GM21390 (cell line): ENCODE measurements around the gene KRI1.
"Not testable (repeated sequence)": the region's sequence is repeated elsewhere in the genome, so short reads cannot be mapped to it uniquely, and the experiment has no call there.

Experiments used
- ATAC-seq: cut with Tn5 transposase; IDR thresholded peaks from one replicate; pipeline ENCODE4 v1.9.1; 2021; ENCODE audit not compliant: unreplicated experiment

KRI1 gene

DNA sequence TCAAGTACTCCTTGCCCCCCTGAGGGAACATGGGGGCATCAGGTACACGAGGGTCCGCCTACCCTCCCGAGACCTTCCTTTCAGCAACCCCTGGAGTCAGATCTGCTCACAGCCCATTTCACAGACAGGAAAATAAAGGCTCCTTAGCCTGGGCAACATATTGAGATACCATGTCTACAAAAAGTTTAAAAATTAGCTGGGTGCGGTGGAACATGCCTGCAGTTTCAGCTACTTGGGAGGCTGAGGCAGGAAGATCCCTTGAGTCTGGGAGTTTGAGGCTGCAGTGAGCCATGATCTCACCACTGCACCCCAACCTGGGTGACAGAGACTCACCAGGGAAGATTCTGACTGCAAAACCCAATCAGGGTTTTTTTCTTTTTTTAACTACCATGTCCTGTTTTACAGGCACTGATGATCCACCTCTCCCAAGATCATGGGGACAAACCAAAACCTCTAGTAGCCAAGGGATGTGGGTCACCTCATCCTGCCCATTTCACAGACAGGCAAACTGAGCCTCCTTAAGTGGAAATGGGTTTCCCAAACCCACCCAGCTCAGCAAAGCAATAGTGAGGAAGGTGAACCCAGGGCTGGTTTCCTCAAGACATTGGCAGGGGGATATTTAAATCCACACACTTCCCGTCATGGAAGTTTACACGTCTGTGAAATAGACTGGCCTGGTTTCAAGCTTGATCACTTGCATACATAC, 9.4 kb upstream of the KRI1 start:
- no peak for ATAC-seq

GRCh38 chr19:10574462-10574861, 8.7 kb upstream of the KRI1 start:
- no peak for ATAC-seq

GRCh38 chr19:10573793-10574192, 8.0 kb upstream of the KRI1 start:
- not testable (repeated sequence) for ATAC-seq

- peak; percentile 59 for ATAC-seq
Observed at GRCh38 chr19:10568826-10569651, 3.2 kb upstream of the KRI1 start, which contains the start of gene CDKN2D. Gene CDKN2D, minus strand, starts transcription at chr19:10568979. Its CDS starts 326 bp downstream, at chr19:10568653.

DNA sequence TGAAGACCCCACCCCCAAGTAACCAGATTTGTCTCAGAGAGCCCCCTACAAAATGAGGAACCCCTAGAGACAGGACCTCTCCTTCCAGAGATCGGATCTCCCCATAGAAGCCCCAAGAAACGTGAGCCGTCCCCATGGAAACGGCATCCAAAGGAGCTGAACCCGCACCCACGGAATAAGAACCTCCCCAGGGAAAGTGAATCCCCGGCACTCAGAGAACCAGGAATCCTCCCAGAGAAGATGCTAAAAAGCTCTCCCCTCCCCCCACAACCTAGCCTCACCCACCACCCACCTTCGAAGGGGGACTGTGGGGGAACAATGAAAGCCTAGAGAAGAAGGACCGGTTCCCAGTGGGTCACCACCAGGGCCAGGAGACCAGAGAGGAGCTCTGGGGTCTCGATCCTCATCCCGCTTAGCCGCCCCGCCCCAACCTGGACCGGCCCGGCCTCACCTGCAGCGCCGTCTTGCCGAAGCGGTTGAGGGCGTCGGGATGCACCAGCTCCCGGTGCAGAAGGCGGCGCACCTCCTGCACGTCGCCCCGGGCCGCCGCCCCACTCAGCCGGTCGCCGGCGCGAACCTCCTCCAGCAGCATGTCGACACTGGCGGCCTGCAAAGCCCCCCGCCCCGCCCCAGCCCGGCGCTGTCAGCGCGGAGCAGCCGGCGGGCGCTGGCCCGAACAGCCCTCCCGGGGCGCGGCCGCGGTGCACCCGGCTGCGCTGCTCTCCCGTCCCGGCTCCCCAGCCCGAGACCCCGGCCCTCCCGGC, 2.4 kb upstream of the KRI1 start:
- ATAC-seq = no peak

DNA sequence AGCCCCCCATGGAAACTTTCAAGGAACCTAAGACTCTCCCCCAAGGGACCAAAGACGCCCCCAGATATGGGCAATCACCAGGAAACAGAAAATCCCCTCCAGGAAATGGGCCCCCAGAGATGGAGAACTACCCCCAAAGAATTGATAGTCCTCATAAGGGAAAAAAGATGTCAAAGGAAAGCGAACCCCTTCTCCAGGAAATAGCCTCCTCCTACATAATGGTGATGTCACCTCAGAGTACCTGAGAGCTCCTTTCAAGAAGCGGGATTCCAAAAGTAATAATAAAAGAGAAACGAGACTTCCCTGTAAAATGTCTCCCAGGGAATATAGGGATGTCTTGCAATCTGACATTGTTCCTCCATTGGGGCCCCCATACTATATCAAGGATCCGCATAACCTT, 1.8 kb upstream of the KRI1 start:
- no peak for ATAC-seq

DNA sequence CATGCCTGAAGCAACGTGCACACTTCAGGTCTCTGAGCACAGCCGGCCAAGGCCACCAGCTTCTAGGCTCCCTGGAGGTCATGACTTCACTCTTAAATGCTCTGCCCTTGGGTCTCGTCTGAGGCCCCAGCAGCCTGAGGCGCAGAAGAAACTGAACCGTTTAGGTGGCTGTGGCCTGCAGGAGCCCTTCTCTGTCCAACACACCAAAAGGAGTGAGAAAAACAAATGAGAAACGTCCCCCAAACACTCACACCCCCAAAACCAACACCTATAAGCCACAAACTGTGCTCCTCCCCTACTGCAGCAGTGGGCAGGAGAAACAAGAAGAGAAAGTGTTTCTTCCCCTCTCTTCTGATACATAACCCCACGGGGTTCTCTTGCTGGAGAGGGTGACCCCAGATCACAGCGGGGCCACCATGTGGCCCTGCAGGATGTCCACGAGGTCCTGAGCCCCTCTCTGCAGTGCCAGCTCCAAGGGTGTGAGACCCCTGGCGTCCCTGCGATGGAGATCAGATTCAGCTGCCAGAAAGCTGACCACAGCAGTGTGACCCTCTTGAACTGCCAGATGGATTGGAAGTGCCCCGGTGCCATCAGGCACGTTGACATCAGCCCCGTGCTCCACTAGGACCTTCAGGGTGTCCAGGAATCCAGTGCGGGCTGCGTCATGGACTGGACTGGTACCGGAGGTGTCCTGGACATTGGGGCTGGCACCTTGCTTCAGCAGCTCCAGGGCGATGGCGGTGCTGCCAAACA, 1.0 kb upstream of the KRI1 start:
- ATAC-seq = no peak

DNA sequence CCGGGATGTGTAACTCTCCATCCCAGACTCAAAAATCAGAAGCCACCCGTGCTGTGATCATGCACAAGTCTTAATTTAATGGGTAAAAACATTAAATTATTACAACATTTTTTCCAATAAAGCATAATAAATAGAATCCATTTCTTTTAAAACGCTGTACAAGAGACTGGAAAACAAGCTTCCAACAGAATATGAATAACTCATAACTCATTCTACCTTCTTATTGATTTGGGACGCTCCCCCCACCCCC, 523 bp upstream of the KRI1 start:
- ATAC-seq = no peak

GRCh38 chr19:10565028-10565566, 713 bp downstream of the KRI1 start:
- ATAC-seq = no peak

- no peak for ATAC-seq
Observed at GRCh38 chr19:10562609-10563008, 3.2 kb downstream of the KRI1 start.

GRCh38 chr19:10560154-10560553, 5.7 kb downstream of the KRI1 start:
- no peak for ATAC-seq

DNA sequence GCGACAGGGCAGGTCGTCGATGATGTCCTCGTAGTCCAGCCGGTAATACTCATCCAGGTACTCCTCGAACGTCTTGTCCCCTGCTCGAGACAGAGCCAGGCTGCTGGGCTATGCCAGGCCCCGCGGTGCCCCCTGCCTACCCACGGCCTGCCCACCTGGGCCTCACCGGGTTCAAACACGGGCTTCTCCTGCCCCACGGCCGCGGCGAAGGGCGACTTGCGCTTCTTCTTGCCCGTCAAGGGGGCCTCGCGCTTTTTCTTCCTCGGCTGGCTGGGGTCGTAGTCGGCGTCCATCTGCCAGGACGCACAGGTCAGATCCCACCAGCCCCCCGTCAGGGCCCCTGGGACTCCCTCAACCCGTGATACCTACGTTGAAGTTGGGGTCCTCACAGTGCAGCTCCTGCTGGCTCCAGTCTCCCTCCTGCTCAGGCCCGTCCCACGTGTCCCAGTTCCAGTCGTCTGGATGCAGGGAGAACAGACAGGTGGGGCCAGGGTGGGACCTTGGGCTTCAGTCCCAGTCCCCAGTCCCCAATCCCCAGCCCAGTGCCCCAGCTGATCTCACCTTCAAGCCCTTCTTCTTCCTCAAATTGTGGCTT, 8.1 kb downstream of the KRI1 start:
- no peak for ATAC-seq

GRCh38 chr19:10555610-10555973, 10.2 kb downstream of the KRI1 start:
- ATAC-seq = no peak

DNA sequence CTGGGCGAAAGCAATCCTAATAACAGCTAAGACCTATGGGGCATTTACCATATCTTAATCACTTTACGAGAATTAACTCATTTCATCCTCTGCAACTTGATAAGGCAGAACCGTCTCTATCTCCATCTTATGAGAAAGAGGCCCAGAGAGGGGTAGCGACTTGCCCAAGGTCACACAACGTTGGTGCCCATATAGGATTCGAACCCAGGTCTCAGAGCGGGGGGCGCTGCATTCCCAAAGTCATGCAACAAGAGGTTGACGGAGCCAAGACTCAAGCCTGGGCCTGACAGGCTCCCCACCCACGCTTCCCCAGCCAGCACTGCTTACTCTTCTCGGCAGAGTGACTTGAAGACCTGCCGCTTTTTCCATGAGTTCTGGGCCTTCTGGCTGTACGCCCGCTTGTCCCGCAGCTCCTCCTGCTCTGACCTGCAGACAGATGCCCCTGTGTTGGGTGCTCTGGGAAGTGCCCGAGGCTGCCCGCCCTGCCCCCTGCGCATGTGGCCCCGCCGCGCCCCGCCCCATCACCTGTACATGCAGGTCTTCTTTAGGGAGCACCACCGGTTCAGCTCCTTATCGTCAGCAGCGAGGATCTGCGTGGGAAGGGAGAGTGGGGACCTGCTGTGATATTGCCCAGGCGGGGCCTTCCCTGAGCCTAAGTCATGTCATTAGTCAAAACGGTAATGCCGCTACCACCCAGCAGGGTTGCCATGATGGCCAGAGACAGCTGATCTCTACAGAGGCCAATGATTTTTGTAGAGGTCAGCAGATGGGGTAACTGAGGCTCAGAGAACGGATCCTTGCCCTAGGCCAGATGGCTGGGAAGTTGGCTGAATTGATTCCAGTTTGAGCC, 10.8 kb downstream of the KRI1 start:
- no peak for ATAC-seq

DNA sequence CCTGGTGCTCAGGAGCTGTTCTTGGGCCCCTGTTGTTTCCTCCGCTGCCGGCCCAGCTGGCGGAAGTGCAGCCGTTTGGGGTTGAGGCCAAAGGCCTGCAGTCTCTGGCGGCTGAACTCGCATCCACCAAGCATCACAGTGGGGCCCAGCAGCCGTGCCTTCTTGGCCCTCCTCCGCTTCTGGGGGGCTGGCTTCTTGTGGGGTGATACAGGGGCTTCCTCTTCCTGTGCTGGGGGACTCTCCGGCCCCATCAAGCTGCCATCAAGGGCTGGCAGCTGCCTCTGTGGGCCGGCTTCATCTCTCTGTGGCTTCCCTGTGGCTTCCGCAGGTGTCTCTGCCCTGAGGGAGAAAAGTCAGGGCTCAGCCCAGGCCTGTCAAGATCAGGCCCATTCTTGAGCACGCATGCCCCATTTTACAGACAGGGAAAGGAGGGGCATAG, 11.8 kb downstream of the KRI1 start:
- ATAC-seq = no peak

DNA sequence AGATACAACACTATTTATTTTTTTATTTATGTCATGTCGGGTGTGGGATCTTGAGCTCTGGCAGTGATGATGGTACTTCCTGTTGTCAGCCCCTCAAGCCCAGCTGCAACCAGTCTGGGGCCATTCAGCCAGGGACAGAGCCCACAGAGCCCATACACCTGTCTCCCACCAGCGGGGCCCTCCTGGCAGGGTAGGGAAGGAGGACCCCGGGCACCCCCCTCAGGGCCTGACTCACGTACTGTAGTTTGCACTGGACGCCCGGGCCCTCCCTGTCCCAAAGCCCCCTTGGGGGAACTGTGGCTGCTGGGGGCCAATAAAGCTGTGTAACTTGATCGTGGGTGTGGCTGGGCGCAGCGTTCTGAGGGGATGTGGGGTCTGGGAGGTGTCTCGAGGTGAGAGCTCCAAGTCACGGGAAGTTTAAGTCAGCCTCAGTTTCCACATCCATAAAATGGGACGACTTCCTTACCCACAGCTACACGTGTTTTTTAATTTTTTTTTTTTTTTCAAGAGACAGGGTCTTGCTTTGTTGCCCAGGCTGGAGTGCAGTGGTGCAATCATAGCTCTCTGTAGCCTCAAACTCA, 12.6 kb downstream of the KRI1 start:
- no peak for ATAC-seq

DNA sequence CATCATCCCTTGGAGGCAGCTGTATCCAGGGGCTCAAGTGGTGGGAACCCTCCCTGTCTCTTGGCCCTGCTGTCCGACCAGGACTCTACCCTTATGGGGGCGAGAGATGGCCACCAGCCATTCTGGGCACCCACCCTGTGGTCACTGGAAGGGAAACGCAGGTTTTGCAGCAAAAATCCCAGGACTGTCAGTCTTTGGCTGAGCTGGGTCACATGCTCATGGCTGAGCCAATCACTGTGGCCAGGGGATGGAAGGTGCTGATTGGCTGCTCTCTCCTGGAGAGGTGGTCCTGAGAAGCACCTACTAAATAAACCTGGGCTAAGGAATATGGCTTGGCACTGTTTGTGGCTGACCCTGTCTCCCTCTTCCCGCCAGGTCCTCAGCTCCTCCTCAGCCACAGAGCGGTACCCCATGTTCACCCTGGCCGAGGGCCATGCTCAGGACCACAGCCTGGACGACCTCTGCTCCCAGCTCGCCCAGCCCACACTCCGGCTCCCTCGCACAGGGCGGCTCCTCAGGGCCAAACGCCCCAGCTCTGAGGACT, 13.2 kb downstream of the KRI1 start:
- no peak for ATAC-seq

DNA sequence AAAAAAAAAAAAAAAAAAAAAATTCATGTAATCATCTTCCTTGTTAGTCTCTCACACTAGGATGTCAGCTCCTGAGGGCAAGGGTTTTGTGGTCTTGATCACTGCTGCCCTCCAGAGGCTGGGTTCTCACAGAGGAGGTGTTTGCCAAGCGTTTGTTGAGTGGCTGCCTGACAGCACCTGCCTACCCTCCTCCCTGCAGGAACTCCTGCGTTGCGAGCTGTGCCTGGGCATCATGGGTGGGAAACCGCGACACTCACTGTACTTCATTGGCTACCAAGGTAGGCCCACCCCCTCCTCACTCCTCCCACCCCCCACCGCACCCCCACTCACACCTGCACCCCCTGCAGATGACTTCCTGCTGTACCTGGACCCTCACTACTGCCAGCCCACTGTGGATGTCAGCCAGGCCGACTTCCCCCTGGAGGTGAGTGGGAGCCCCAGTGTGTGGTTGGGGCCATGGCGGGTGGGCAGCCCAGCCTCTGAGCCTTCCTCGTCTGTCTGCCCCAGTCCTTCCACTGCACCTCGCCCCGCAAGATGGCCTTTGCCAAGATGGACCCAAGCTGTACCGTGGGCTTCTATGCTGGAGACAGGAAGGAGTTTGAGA, 14.0 kb downstream of the KRI1 start:
- no peak for ATAC-seq

DNA sequence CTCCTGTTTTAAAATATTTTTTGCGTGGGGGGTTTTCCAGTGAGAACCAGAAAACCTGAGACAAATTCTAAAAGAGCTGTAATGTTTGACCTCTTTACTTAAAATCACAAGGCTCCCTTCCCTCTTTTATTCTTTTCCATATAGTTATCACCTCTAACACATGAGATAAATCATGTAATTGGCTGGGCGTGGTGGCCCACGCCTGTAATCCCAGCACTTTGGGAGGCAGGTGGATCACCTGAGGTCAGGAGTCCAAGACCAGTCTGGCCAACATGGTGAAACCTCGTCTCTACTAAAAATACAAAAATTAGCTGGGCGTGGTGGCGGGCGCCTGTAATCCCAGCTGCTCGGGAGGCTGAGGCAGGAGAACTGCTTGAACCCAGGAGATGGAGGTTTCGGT, 14.8 kb downstream of the KRI1 start:
- ATAC-seq = not testable (repeated sequence)
